HG02623 (cell line): ENCODE data around the gene MED13L.
A peak's percentile ranks its signal among the peaks of the same experiment; 100 is the strongest.

Experiments used
- ATAC-seq: cut with Tn5 transposase; IDR thresholded peaks from one replicate; pipeline ENCODE4 v1.9.1; 2021; ENCODE audit warnings: moderate library complexity; ENCODE audit not compliant: unreplicated experiment

Gene MED13L

DNA sequence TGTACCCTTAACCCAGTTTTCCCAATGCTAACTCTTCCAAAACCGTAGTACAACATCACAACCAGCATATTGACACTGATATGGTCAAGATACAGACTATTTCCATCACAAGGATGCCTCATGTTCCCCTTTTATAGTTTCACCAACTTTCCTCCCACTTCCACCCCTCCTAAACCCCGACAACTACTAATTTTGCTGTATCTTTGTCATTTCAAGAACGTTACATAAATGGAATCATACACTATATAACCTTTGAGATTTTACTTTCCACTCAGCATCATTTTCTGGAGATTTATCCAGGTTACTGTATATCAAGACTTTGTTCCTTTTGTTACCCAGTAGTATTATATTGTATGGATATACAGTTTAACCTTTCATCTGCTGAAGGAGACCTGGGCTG is 88.9 kb downstream of the MED13L start:
- ATAC-seq: no peak

DNA sequence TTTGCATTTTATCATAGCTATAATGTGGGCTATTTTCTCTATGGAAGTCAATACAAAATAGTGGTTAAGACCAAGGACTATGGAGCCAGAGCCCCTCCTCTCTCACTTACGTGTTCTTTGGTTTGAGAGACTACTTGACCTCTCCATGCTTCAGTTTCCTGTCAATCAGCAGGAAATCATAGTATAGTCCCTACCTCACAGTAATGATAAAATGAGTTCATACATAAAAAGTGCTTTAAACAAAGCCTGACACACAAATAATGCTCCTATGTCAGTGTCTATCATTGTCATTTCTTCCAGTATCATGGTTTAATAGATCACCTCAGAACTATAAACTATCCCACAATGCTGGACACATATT is 90.4 kb downstream of the MED13L start:
- ATAC-seq: no peak

- ATAC-seq: no peak
These were observed 90.9 kb downstream of the MED13L start for GRCh38 chr12:116186482-116187150.

GRCh38 chr12:116184763-116185162 is 92.7 kb downstream of the MED13L start:
- no peak for ATAC-seq

DNA sequence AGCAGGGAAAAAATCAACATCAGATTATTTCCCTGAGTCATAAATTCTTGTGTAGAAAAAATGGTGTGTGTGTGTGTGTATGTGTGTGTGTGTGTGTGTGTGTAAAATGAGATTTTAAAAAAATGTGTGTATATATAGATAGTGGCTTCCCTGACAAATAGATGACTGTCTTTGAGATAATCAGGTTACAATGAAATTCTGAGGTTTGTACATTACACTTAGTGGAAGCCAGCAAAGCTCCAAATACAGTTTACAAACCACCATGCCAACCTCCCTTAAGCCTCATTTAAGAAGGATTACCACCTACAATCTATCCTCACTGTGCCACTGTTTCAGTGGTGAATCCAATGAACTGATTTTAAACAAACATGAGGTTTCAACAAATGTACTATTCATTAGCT is 93.8 kb downstream of the MED13L start:
- ATAC-seq: no peak

DNA sequence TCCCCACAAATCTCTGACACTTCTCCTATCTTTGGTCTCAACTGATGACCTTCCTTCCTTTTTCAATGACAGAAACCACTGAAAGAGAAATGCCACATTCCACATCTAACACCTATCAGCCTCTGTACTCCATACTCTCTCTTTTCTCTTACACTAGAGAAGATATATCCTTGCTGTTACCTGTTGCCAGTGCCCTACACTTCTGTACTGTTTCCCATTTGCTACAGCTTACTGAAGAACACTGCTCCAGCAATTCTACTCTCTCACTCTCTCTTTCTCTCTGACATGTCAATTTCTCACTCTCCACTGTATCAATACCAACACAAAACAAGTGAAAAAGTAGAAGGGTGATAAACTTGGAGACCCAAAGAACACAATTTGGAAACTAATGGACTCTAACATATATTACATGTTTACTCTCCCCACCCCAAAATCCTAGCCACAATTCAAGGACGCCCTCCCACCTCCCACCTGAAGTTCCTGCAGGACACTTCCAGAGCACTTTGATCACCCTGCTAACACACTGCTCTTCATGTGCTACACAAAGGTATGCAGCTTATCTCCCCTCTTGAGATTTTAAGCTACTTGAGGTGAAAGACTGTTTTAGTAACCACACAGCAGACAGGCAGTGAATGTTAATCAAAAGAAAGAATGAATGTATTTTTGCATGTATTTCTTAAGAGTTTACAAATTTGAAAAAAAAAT is 95.0 kb downstream of the MED13L start:
- ATAC-seq: no peak

DNA sequence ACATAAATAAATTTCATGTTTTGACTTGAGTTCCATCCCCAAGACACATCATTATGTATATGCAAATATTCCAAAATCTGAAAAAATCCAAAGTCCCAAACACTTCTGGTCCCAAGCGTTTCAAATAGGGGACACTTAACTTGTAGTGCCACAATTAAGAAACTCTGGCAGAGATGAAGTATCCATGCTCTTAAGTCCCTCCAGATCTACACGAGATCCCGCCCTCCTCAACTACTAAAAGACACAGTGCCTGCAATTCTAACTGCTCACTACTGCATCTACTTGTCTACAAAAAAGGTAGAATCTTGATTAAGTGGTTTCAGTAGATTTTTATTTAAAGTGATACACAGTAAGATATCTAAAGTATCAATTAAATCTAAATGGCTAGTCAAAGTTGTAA is 97.0 kb downstream of the MED13L start:
- ATAC-seq: no peak

GRCh38 chr12:116179384-116179783 is 98.1 kb downstream of the MED13L start:
- ATAC-seq: no peak

- no peak for ATAC-seq
These were observed 100.5 kb downstream of the MED13L start for GRCh38 chr12:116177017-116177416.

DNA sequence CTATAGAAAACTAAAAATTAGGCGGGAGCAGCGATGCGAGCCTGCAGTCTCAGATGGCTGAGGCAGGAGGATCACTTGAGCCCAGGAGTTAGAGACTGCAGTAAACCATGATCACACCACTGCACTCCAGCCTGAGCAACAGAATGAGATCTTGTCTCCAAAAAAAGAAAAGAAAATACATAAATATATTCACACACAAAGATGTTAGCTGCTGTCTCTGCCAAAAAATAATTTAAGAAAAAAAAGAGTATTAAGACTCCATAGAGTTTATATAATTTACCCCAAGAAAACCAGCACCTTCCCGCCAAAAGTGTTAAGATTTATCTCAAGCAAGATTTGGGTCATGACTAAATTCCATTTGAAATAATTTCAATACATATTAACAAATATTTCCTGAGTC is 102.6 kb downstream of the MED13L start:
- no peak for ATAC-seq

GRCh38 chr12:116174006-116174405 is 103.5 kb downstream of the MED13L start:
- ATAC-seq: no peak

DNA sequence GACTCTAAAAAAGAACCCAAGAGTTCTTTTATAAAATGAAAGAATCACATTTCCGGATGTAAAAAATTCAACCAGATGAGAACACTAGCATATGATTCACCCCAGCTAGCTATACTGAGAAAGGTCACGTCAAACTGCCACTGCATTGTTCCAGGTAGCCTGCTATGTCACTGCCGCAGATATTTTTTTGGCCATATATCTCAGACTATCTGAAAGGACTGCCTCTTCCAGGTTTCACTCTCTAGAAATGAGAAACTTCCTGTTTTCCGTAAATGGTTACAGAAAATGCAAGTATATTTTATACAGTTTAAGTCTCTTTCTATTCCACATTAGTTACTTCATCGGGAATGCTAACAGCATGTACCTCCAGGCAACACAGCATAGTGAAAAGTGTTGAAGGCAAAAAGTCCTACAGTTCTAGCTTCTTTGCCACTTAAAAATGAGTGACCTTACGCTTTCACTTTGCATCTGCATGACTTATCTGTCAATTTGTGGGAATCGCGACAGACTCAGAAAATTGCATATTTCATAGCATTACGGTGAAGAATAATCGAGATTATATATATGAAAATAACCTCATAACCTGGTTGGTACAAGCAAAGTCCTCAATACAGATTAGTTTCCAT is 105.2 kb downstream of the MED13L start:
- ATAC-seq: peak; percentile 79

DNA sequence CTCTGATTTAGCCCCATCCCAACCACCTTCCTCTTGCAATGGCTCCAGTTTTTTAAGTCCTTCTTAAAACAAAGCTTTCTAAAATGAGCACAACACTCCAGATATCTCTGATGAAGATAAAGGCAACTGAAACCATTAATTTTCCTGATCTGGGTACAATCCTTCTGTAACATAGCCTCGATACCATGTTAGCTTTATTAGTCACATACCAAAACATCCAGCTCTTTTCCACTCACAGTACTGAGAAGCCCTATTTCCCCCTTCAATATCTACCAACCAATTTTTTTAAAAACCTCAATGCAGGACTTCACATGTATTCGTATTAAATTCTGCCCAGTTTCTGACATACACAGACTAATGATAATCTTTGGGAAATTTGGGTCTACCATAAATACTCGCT is 105.9 kb downstream of the MED13L start:
- no peak for ATAC-seq

- ATAC-seq: no peak
These were observed 108.4 kb downstream of the MED13L start for GRCh38 chr12:116169071-116169470.

- ATAC-seq: no peak
These were observed 111.2 kb downstream of the MED13L start for GRCh38 chr12:116166306-116166705.

DNA sequence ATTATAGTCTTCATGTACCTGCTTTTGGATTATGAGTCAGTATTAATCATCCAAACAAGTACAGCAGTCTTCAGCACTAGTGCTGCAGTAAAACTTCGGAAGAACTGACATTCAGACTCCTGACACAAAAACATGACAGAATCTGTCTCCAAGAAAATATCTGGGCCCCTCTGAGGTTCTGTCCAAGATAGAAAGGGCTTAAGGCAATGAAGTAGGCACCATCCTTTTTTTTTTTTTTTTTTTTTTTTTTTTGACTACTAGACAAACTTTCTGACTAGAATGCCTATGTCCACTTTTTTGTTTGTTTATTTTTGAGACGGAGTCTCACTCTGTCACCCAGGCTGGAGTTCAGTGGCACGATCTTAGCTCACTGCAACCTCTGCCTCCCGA is 112.5 kb downstream of the MED13L start:
- no peak for ATAC-seq

GRCh38 chr12:116164250-116165035 is 113.0 kb downstream of the MED13L start:
- ATAC-seq: no peak

- no peak for ATAC-seq
These were observed 115.4 kb downstream of the MED13L start for GRCh38 chr12:116162071-116162470.

DNA sequence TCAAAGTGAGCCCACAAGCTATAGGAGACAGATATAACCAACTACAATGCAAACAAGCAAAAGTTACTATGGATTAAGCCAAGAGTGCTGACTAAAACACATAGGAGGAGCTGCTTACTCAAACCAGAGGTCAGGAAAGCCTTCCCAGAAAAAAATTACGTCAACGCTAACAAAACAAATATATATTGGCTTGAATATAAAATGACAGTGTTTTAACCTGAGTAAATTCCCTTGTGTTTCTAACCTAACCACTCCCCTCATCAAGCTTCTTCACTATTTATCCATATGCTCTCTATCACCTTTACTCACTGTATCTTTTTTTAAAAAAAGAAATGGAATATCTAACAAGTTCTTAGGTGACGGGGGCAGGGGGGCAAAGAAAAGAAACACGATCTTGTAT is 115.9 kb downstream of the MED13L start:
- ATAC-seq: no peak

GRCh38 chr12:116160883-116161458 is 116.5 kb downstream of the MED13L start:
- ATAC-seq: no peak

DNA sequence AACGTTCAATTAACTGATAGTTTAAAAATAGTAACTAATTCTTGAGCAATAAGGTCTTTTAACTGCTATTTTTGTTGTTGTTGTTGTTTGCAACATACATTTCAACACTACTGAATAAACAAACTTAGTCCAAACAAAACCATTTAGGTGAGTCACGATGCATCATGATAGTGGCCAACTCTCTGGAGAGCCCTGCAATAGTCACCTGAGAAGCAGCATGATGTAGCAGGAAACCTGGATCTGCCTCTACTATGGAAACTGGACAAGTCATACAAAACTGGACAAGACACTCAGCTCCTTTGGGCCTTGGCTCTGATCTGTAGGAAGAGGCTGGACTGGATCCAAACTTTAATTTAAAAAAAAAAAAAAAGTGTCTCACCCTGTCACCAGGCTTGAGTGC is 117.3 kb downstream of the MED13L start:
- no peak for ATAC-seq
